HG02678 (cell line): ENCODE data around the gene TFF2.

Experiments used
- ATAC-seq: cut with Tn5 transposase; IDR thresholded peaks from one replicate; pipeline ENCODE4 v1.9.1; 2021; ENCODE audit warnings: mild to moderate bottlenecking, moderate library complexity; ENCODE audit not compliant: unreplicated experiment

The TFF2 gene

GRCh38 chr21:42346866-42347600 is 3.8 kb downstream of the TFF2 start:
- ATAC-seq = no peak

DNA sequence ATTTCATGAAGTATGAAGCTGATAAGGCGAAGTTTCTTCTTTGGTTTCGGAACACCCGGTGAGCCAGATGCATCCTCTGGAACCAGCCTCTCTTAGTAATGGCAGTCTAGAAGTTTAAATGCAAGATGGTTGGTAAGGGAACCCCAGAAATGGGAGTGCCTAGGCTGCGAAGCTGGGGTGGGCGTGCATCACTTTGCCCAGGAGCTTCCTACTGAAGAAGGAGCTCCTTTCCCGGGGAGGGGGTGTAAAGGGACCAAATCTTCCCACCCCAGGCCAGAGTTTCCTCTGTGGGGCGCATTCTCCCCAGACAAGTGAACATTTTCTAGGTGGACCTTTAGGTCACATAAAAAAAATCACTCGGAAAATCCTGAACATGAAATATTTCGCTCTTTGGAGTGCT is 4.4 kb downstream of the TFF2 start:
- ATAC-seq = no peak

DNA sequence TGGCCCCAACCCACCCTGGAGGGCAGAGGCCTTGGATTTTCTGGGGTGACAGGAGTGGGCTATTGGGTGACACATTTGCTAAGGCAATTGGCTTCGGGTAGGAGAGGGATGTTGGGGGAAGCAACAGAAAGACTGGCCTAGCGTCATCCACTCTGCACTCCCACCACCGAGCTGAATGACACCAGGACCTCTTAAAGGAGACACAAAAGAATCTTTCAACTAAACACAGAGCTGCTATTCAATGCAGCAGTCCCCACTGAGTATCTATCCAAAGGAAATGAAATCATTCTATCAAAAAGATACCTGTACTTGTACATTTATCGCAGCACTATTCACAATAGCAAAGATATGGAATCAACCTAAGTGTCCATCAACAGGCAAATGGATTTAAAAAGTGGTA is 6.2 kb downstream of the TFF2 start:
- no peak for ATAC-seq

DNA sequence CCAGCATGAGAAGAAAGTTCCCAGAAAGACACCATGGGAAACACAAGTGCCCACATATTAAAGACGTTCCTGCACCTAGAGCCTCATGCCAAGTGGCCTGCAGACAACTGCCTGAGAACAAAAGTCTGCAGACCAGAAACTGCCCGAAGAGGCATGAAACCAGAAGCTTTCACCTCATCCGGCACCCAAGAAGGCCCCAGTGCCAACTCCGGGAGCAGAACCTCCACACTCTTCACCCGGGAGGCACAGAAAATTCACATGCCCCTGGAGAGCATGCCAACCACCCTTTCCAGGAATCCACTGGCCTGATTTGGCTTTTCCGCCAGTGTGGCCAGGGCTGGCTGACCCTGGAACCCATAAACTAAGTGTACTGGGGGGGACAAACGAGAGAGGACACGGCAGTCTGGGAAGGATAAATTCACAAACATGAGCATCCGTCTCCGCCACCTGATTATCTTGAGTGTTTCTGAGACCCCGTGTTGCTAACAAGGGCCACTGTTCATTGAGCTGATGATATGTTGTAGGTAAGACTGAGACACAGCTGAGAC is 6.8 kb downstream of the TFF2 start:
- no peak for ATAC-seq

GRCh38 chr21:42343556-42343955 is 7.2 kb downstream of the TFF2 start:
- ATAC-seq = no peak

DNA sequence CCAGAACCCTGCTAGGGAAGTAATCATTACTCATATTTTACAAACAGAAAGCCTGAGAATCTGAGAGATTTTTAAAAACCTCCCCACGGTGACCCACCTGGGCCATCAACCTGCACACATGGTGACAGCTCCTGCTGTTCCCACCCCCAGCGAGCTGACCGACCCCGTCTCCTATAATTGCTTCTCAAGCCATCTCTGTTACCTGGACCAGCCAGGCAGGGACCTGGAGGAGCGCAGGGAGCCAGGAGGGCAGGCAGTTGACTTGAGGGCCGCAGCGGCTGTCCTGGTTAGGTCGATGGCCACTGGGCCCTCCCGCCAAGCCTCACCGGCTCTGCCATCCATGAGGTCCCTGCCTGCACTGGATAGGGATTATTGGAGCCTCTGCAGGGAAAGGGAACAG is 7.7 kb downstream of the TFF2 start:
- no peak for ATAC-seq

DNA sequence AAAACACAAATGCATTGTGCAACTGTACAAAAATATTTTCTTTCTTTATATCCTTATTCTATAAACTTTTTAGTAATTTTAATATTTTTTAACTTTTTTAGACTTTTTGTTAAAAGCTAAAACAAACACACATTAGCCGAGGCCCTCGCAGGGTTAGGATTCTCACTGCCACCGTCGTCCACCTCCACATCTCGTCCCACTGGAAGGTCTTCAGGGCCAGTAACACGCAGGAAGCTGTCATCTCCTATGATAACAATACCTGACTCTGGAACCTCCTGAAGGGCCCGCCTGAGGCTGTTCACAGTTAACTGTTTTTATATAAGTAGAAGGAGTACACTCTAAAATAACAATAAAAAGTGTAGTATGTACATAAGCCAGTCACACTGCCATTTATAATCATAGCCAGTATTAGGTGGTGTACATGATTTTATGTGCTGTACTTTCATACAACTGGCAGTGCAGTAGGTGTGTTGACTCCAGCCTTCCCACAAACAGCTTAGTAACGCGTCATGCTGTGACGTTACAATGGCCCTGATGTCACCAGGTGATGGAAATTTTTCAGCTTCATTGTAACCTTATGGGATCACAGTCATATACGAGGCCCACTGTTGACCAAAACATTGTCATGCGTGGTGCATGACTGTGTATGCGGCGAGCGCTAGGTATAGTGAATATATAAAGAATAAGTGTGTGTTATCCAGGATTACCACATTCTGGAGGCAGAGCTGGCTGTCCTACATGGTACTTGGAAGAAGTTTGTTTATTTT is 8.8 kb downstream of the TFF2 start:
- ATAC-seq = no peak

DNA sequence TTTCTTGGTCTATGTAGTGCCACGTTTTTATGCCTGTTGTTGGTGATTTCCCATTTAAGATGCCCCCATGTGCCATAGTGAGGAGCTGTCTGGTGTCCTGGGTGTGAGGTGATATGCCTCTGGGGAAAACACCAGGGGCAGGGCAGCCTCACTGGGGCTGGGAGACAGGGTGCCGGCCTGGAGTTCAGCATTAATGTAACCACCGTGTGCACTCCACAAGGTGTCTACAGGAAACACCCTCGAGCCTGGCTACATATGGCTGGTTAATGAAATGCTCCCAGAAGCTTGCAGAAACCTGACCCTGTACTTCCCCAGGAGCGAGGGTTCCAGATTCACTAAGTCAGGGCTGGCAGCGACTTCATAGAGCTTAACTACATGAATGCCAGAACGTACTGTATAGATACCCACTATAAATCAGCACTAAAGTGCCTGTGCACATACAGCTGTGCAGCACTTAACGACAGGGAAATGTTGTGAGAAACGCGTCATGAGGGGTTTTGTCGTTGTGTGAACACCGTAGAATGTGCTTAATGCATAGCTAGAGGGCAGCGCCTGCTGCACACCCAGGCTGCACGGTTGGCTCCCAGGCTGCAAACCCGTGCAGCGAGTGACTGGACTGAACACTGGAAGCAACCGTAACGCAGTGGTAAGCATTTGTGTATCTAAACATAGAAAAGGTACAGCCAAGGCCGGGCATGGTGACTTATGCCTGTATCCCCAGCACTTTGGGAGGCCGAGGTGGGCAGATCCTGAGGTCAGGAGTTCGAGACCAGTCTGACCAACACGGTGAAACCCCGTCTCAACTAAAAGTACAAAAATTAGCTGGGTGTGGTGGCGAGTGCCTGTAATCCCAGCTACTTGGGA is 10.4 kb downstream of the TFF2 start:
- ATAC-seq = no peak

DNA sequence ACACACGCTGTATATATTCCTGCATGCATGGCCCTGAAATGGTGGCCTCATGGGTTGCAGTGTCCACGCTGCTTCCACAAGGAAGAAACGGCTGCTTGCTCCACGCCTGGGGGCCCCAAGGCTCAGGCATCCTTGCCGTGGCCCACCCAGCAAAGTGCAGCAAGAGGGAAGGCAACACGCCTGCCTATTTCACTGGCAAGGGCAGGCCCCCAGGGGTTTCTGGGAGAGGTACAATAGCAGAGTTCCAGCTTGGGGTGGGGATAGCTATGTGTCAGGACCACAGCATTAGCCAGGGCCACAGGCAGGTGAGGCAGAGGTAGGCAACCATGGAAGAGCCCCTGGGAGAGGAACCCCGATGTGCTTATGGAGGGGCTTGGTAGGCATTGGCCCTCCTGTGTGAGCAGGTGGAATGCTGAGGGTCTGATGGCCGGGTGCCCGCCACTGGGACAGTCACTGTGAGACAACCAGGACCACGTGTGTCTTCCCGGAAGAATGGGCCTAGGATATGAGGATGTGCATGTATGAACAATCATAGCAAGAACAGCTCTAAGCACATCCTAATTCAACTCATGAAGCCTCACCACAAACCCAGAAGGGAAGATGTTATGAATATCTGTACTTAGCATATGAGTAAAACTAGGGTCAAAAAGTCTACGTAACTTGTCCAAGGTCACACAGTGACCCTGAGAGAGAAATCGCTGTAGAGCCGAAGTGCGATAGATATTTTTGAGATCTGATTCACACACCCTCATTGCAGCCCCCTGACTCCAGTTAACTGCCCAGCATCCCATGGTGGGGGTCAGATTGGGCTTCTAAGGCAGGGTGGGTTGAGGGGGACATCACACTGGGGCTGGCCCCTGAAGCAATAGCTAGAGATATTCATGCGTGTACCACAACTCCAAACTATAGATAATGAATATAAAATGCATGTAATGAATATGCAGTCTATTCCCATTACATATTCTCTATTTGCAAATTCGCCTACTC is 11.8 kb downstream of the TFF2 start:
- no peak for ATAC-seq

- no peak for ATAC-seq
These were observed 12.7 kb downstream of the TFF2 start for GRCh38 chr21:42337830-42338728.

DNA sequence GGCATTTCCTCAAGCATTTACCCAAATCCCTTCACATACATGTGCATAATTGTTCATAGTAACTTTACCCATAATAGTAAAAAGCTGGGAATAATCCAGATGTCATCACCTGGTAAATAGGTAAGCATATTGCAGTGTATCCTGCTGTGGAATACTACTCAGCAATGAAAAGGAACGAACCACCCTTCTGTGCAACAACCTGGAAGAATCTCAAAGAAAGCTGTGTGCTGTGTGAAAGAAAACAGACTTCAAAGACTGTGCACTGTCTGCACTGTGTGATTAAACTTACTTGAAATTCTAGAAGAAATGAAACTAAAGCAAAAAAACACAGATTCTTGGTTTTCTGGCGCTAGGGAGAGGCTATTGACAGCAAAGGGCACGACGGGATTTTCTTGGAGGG is 13.5 kb downstream of the TFF2 start:
- ATAC-seq = no peak

GRCh38 chr21:42336054-42336453 is 14.7 kb downstream of the TFF2 start:
- no peak for ATAC-seq

DNA sequence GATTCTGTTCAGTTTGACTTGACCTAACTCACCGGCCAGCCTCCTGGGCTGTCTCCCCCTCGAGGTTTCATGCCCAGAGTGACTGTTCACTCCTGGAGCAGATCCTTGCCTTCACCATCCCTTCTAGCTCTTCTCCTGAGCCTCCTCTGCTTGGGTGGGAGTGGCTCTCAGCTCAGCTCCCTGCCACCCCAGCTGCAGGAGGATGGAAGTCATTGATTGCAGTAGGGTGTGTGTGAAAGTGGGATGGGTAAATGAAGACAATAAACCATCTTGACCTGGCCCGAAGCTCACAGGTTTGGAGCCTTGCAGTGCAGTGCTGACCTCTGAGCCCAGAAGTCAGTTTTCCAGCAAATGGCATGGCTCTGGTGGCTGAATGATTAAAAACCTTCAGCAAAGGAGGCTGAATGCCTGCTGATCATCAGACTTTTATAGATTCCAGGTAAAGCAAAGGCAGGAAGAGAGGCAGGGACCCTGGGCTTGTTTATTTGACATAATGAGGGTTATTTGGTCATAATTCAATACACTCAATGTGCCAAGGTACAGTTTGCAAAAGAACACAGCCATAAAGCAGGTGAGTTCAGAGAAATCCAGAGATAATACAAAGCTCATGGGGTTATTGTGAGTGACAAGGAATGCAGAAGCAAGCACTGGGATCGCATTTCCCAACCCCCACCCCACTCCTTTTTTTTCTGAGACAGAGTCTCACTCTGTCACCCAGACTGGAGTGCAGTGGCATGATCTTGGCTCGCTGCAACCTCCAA is 18.1 kb downstream of the TFF2 start:
- no peak for ATAC-seq

DNA sequence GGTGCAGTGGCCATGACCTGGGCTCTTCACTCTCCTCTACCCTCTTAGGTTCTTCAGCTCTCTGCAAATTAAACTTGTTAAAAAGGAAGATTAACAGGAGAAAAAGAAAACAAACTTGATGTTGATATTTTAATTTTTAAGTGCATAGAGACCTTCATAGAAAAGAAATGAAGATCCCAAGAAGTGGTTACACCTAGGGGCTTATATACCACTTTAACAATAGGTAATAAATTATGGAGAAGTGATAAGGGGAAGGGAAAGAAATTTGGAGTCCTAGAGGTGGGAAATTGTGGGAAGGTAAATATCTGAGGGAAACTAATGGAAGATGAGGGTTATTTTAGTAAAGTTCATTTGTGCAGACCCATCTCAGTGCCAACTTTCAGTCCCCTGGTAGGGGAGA is 19.1 kb downstream of the TFF2 start:
- no peak for ATAC-seq

GRCh38 chr21:42330380-42331371 is 20.1 kb downstream of the TFF2 start:
- ATAC-seq = no peak

GRCh38 chr21:42324896-42325295 is 25.9 kb downstream of the TFF2 start:
- ATAC-seq = no peak

GRCh38 chr21:42321845-42322244 is 28.9 kb downstream of the TFF2 start:
- no peak for ATAC-seq
